HG02943 (cell line): ENCODE data around the gene INPP4B.

ENCODE experiments used
- ATAC-seq: cut with Tn5 transposase; IDR thresholded peaks from one replicate; pipeline ENCODE4 v1.9.1; 2021; ENCODE audit warnings: mild to moderate bottlenecking, low read depth, moderate library complexity; ENCODE audit not compliant: unreplicated experiment

Gene INPP4B

DNA sequence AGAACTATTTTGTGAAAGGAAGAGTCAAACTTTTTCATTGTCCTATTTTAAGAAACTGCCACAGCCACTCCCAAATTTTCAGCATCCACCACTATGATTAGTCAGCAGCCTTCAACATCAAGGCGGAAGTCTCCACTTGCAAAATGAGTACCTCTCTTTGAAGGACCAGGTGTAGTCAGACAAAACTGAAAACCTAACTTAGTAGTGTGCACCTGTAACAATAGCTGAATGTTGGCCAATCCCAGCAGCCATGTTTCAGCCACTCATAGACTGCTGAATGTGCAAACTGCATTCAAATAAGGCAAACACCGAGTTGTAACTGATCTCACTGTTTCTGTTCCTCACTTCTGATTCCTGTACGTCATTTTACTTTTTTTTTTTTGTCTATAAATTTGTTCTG is 868.7 kb downstream of the INPP4B start:
- ATAC-seq: no peak
